Activated CD8-positive, alpha-beta T cell treated with anti-CD3 and anti-CD28 coated beads for 36 hours (primary cell): ENCODE measurements around the gene SLC22A2. TPM values are rescaled to one million over a fixed set of nuclear protein-coding genes. Genes with fewer than 3 reads are reported as not detected.

Experiments used
- ATAC-seq: fragments of 200-7000 bp; cut with Tn5 transposase; one replicate; pipeline ENCODE4 v1.10.0; 2021; ENCODE audit warnings: mild to moderate bottlenecking, moderate library complexity
- CTCF ChIA-PET: fragments of 350-600 bp; sonication (Branson Sonifier 250); formaldehyde crosslinking; loops from one replicate; lab custom pipeline; 2021; ENCODE audit warnings: antibody characterized with exemption; lab: Charles Lee
- POLR2A ChIA-PET: fragments of 350-600 bp; sonication (Branson Sonifier 250); formaldehyde crosslinking; loops from one replicate; lab custom pipeline; 2021; ENCODE audit warnings: antibody characterized with exemption; lab: Charles Lee
- DNase-seq: peaks from one replicate; pipeline ENCODE4 v3.0.0-alpha.2; 2020
- H3K27ac Mint-ChIP-seq: one replicate; pipeline ENCODE4 v1.8.0; 2021; ENCODE audit warnings: mild to moderate bottlenecking, mixed read lengths
- H3K27me3 Mint-ChIP-seq: one replicate; pipeline ENCODE4 v1.8.0; 2021; ENCODE audit warnings: mixed read lengths
- H3K36me3 Mint-ChIP-seq: one replicate; pipeline ENCODE4 v1.8.0; 2021; ENCODE audit warnings: low read depth, mixed read lengths
- H3K4me1 Mint-ChIP-seq: one replicate; pipeline ENCODE4 v1.8.0; 2021; ENCODE audit warnings: low read depth, mixed read lengths
- H3K4me3 Mint-ChIP-seq: one replicate; pipeline ENCODE4 v1.8.0; 2021; ENCODE audit warnings: mild to moderate bottlenecking, moderate library complexity, mixed read lengths
- H3K9me3 Mint-ChIP-seq: one replicate; pipeline ENCODE4 v1.8.0; 2021; ENCODE audit warnings: mixed read lengths
- intact Hi-C: fragments of 100-400 bp; cut with micrococcal nuclease; formaldehyde crosslinking; loops from one replicate; pipeline ENCODE4 v1.10.0; 2022
- total RNA-seq, 2 experiments: library from RNA; stranded (reverse); gene quantifications; one replicate each; pipeline ENCODE4 v1.2.3, GENCODE V29; 2021
- TF ChIP-seq, protein P1 (sequence below): fragments of 200-600 bp; IDR thresholded peaks from one replicate; pipeline ENCODE4 v1.8.0; 2022; ENCODE audit warnings: antibody characterized with exemption, mild to moderate bottlenecking

SLC22A2 gene
- total RNA-seq, 2 experiments from 2014 or later: not detected

DNA sequence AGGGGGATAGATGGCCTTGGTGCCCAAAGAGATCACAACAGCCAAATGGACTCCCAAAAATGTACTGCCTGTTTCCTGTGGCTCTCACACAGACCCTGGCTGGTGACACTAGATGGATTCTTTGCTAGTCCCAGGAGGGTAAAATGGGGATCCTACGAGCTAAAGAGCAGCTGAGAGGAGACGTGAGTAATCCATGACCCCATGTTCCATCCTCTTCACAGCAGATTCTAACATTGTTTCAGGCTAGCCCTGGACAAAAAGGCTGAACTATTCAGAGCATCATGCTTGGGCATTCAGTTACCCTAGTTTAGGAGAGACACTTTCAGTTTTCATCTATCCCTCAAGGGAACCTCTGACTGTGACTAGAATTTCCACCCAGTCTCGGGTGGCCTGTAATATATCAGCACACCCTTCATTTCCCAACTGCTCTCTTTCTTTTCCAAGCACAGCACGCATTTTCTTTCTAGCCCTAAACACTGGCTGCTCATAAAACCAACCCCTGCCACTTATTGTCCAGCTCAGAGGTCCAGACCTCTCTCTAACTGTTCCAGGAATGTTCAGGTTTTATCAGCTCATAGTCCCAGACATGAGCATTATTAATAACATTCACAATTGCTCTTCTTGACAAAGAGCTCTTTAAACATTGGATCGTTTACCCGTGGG is 88.5 kb downstream of the SLC22A2 start:
- ChIA-PET CTCF (no interaction called here), POLR2A (no interaction called here)
- Mint-ChIP-seq H3K4me1 (no peaks in the 10 kb centered on the region), H3K36me3 (no peaks in the 10 kb centered on the region), H3K4me3 (no peak overlapping the region), H3K27me3 (peaks cover 9% of the 10 kb centered on the region), H3K9me3 (no peaks in the 10 kb centered on the region), H3K27ac (no peak overlapping the region)
- intact Hi-C loops: no loop called here
- TF ChIP-seq, protein P1, sequence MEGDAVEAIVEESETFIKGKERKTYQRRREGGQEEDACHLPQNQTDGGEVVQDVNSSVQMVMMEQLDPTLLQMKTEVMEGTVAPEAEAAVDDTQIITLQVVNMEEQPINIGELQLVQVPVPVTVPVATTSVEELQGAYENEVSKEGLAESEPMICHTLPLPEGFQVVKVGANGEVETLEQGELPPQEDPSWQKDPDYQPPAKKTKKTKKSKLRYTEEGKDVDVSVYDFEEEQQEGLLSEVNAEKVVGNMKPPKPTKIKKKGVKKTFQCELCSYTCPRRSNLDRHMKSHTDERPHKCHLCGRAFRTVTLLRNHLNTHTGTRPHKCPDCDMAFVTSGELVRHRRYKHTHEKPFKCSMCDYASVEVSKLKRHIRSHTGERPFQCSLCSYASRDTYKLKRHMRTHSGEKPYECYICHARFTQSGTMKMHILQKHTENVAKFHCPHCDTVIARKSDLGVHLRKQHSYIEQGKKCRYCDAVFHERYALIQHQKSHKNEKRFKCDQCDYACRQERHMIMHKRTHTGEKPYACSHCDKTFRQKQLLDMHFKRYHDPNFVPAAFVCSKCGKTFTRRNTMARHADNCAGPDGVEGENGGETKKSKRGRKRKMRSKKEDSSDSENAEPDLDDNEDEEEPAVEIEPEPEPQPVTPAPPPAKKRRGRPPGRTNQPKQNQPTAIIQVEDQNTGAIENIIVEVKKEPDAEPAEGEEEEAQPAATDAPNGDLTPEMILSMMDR: no peak
- ATAC-seq (no peak), DNase-seq (no peak)

DNA sequence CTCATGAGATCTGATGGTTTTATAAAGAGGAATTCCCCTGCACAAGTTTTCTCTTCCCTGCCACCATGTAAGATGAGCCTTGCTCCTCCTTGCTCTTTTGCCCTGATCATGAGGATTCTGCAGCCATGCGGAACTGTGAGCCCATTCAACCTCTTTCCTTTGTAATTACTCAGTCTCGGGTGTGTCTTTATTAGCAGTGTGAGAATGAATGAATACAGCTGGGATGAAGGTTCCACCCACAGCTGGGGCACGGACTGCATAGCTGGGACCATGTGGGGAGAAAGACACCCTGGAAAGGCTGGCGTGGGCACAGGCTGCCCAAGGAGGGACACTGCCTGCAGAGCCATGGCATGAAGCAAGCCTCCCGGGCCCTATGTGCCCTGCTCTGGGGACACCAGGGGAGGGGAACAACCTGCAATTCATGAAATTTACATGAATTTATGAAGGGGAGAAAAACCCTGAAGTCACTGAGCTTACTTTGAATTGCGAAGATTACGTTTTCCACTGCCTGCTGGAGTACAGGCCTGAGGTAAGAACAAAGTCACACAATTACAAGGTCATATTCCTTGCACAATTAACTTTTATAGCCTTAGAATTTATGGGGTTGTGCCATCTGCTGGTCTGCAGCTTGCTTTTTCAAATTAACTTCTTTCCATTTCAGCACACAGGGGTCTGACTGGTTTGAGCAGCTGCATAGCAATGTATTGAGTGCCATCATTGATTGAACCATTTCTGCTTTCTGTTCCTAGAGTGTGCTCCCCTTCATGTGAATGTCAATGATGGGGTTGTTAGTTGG is 90.8 kb downstream of the SLC22A2 start:
- no peaks in the 10 kb centered on the region for H3K9me3 Mint-ChIP-seq
- H3K4me1 Mint-ChIP-seq: no peaks in the 10 kb centered on the region
- DNase-seq: no peak
- TF ChIP-seq, protein P1: no peak
- peaks cover 8% of the 10 kb centered on the region for H3K27me3 Mint-ChIP-seq
- no peaks in the 10 kb centered on the region for H3K36me3 Mint-ChIP-seq
- intact Hi-C loops: no loop called here
- no peak overlapping the region for H3K4me3 Mint-ChIP-seq
- no peak overlapping the region for H3K27ac Mint-ChIP-seq
- no peak for ATAC-seq
- CTCF ChIA-PET: no interaction called here
- POLR2A ChIA-PET: no interaction called here

Other genes with a start within 250 kb of the SLC22A2 start
- gene SLC22A1, start 137.0 kb downstream of the SLC22A2 start, total RNA-seq: 1 to 10 TPM in 1 of 2 experiments, under 1 TPM in 1; 0.31 to 1.1 TPM
- gene SLC22A3, start 89.6 kb upstream of the SLC22A2 start, total RNA-seq: not detected